Right atrium auricular region (tissue), 2 donors: ENCODE data around the gene UBE3D. TPM values are rescaled to one million over a fixed set of nuclear protein-coding genes. Genes with fewer than 3 reads are reported as not detected.

Experiments used
- DNase-seq: peaks from one replicate; pipeline ENCODE4 v3.0.0-alpha.2; 2019; ENCODE audit warnings: low spot score
- H3K27ac ChIP-seq, 2 donors: fragments of 200-600 bp; sonication (generic); 1 replicate in 1 of 2; 2 replicates in 1 of 2; pipeline ENCODE4 v1.5.1; 2016 to 2019
- H3K27me3 ChIP-seq, 2 donors: fragments of 200-600 bp; sonication (generic); one replicate each; pipeline versions ENCODE4 v1.5.1 to v1.6.0; 2017 to 2019
- H3K36me3 ChIP-seq: fragments of 200-600 bp; sonication (generic); one replicate; pipeline ENCODE4 v1.5.1; 2016
- H3K4me1 ChIP-seq, 2 donors: fragments of 200-600 bp; sonication (generic); one replicate each; pipeline versions ENCODE4 v1.5.1 to v1.6.0; 2017 to 2019
- H3K4me3 ChIP-seq, 2 donors: fragments of 200-600 bp; sonication (generic); 1 replicate in 1 of 2; 2 replicates in 1 of 2; pipeline ENCODE4 v1.5.1; 2017 to 2019; ENCODE audit warnings: mild to moderate bottlenecking in 1 of 2, moderate library complexity in 1 of 2
- H3K9me3 ChIP-seq, 2 donors: fragments of 200-600 bp; sonication (generic); one replicate each; pipeline ENCODE4 v1.5.1; 2019
- CTCF ChIP-seq, 2 donors: fragments of 200-600 bp; sonication (generic); IDR thresholded peaks; one replicate each; pipeline ENCODE4 v1.5.1; 2019; ENCODE audit warnings: antibody characterized with exemption in 2 of 2
- total RNA-seq, 2 donors: library from RNA; depleted of rRNA; stranded (reverse); fragments of >200 nt; gene quantifications; one replicate each; pipeline ENCODE4 v1.1.0, GENCODE V29; 2016

Gene UBE3D
- total RNA-seq, 2 donors from 2014 or later, result 3.4 to 4.2 TPM

GRCh38 chr6:82984720-82985119, 80.9 kb downstream of the UBE3D start:
- DNase-seq, result no peak
- TF ChIP-seq CTCF (IDR thresholded peaks at IDR 0.05), result no peak

GRCh38 chr6:82980086-82980485, 85.6 kb downstream of the UBE3D start:
- no peak for TF ChIP-seq CTCF (IDR thresholded peaks at IDR 0.05)
- Histone ChIP-seq H3K27ac (no peak overlapping the region), H3K36me3 (no peaks in the 10 kb centered on the region), H3K27me3 (no peaks in the 10 kb centered on the region), H3K4me1 (no peaks in the 10 kb centered on the region), H3K9me3 (no peaks in the 10 kb centered on the region), H3K4me3 (no peak overlapping the region)
- DNase-seq, result no peak

More at GRCh38 chr6:82984720-82985119, 80.9 kb downstream of the UBE3D start:
- Histone ChIP-seq H3K4me1 (no peaks in the 10 kb centered on the region), H3K4me3 (no peak overlapping the region), H3K27ac (no peak overlapping the region), H3K9me3 (no peaks in the 10 kb centered on the region), H3K27me3 (no peaks in the 10 kb centered on the region), H3K36me3 (no peaks in the 10 kb centered on the region)

GRCh38 chr6:82979657-82980056, 86.0 kb downstream of the UBE3D start:
- no peaks in the 10 kb centered on the region for H3K9me3 ChIP-seq
- no peak overlapping the region for H3K27ac ChIP-seq
- no peaks in the 10 kb centered on the region for H3K27me3 ChIP-seq
- no peak for TF ChIP-seq CTCF (IDR thresholded peaks at IDR 0.05)
- no peak for DNase-seq
- H3K36me3 ChIP-seq, result no peaks in the 10 kb centered on the region
- H3K4me3 ChIP-seq, result no peak overlapping the region
- H3K4me1 ChIP-seq, result no peaks in the 10 kb centered on the region

GRCh38 chr6:82978362-82978945, 87.2 kb downstream of the UBE3D start:
- Histone ChIP-seq H3K9me3 (no peaks in the 10 kb centered on the region), H3K27me3 (no peaks in the 10 kb centered on the region), H3K36me3 (no peaks in the 10 kb centered on the region), H3K4me3 (no peak overlapping the region), H3K4me1 (no peaks in the 10 kb centered on the region), H3K27ac (no peak overlapping the region)
- no peak for DNase-seq
- TF ChIP-seq CTCF (IDR thresholded peaks at IDR 0.05), result no peak

GRCh38 chr6:82976179-82976578, 89.5 kb downstream of the UBE3D start:
- Histone ChIP-seq H3K36me3 (no peaks in the 10 kb centered on the region), H3K27me3 (no peaks in the 10 kb centered on the region), H3K4me3 (no peak overlapping the region), H3K27ac (no peak overlapping the region), H3K9me3 (no peaks in the 10 kb centered on the region), H3K4me1 (no peaks in the 10 kb centered on the region)
- no peak for DNase-seq
- no peak for TF ChIP-seq CTCF (IDR thresholded peaks at IDR 0.05)

GRCh38 chr6:82971877-82972460, 93.7 kb downstream of the UBE3D start:
- no peaks in the 10 kb centered on the region for H3K27me3 ChIP-seq
- no peak for TF ChIP-seq CTCF (IDR thresholded peaks at IDR 0.05)
- H3K4me3 ChIP-seq, result no peak overlapping the region
- DNase-seq, result no peak
- no peak overlapping the region for H3K27ac ChIP-seq
- H3K36me3 ChIP-seq, result no peaks in the 10 kb centered on the region
- no peaks in the 10 kb centered on the region for H3K4me1 ChIP-seq
- H3K9me3 ChIP-seq, result no peaks in the 10 kb centered on the region
